Natural killer cell (primary cell): ENCODE measurements around the gene TBX4. TPM values are rescaled to one million over a fixed set of nuclear protein-coding genes. Genes with fewer than 3 reads are reported as not detected.

Source experiments
- ATAC-seq, 3 donors: fragments of 150-1000 bp in 2 of 3; fragments of 200-7000 bp in 1 of 3; cut with Tn5 transposase; 1 replicate in 1 of 3; 2 replicates in 2 of 3; pipeline ENCODE4 v1.10.0; 2021; ENCODE audit warnings: mild to moderate bottlenecking in 2 of 3, moderate library complexity in 2 of 3
- DNase-seq, 2 donors: peaks; one replicate each; pipeline versions ENCODE4 v3.0.0 to v3.0.0-alpha.2; 2013 to 2021; ENCODE audit warnings: mixed read lengths in 1 of 2
- H3K27ac ChIP-seq: one replicate; pipeline ENCODE4 v1.5.1; 2013; ENCODE audit warnings: mild to moderate bottlenecking, low read length
- H3K27me3 ChIP-seq: one replicate; pipeline ENCODE4 v1.6.1; 2013; ENCODE audit warnings: low read length; ENCODE audit not compliant: control insufficient read depth, insufficient read depth
- H3K36me3 ChIP-seq: one replicate; pipeline ENCODE4 v1.6.1; 2013; ENCODE audit warnings: low read length; ENCODE audit not compliant: control insufficient read depth, insufficient read depth
- H3K4me1 ChIP-seq: one replicate; pipeline ENCODE4 v1.6.1; 2013; ENCODE audit warnings: low read length; ENCODE audit not compliant: control insufficient read depth, insufficient read depth
- H3K4me3 ChIP-seq: one replicate; pipeline ENCODE4 v1.5.1; 2013; ENCODE audit warnings: low read length
- H3K9me3 ChIP-seq: one replicate; pipeline ENCODE4 v1.6.1; 2013; ENCODE audit warnings: low read length; ENCODE audit not compliant: control insufficient read depth, insufficient read depth
- H3K27ac Mint-ChIP-seq, 2 donors: one replicate each; pipeline ENCODE4 v1.8.0; 2022; ENCODE audit warnings: mild to moderate bottlenecking in 2 of 2, mixed read lengths in 2 of 2, moderate library complexity in 1 of 2
- H3K27me3 Mint-ChIP-seq, 2 donors: one replicate each; pipeline ENCODE4 v1.8.0; 2022; ENCODE audit warnings: low read depth in 2 of 2, mixed read lengths in 2 of 2
- H3K36me3 Mint-ChIP-seq: one replicate; pipeline ENCODE4 v1.8.0; 2022; ENCODE audit warnings: mixed read lengths
- H3K4me1 Mint-ChIP-seq, 2 donors: one replicate each; pipeline ENCODE4 v1.8.0; 2022; ENCODE audit warnings: mixed read lengths in 2 of 2
- H3K4me3 Mint-ChIP-seq: one replicate; pipeline ENCODE4 v1.8.0; 2022; ENCODE audit warnings: mild to moderate bottlenecking, moderate library complexity, mixed read lengths
- H3K9me3 Mint-ChIP-seq, 2 donors: one replicate each; pipeline ENCODE4 v1.8.0; 2022; ENCODE audit warnings: mixed read lengths in 2 of 2
- CTCF ChIP-seq: fragments of 200-600 bp; IDR thresholded peaks from one replicate; pipeline ENCODE4 v1.8.0; 2022; ENCODE audit warnings: antibody characterized with exemption
- WGBS: methylation state at CpG from one replicate; pipeline ENCODE4 v1.1.7; 2013; ENCODE audit warnings: missing lambda C conversion rate; ENCODE audit not compliant: insufficient coverage; 5-methylcytosine and 5-hydroxymethylcytosine counted together
- intact Hi-C: fragments of 100-400 bp; cut with micrococcal nuclease; formaldehyde crosslinking; loops from one replicate; pipeline ENCODE4 v1.14.2; 2022
- total RNA-seq, 4 donors: library from RNA; stranded (reverse); fragments of 120-200 nt in 1 of 4; gene quantifications; one replicate each; pipeline versions ENCODE4 v1.2.3 to v1.2.4, GENCODE V29; 2013 to 2022

The TBX4 gene
- total RNA-seq, 3 donors from 2014 or later (not counting 1 experiment from before 2014, with no cell fraction given) = not detected

- WGBS = 82% methylated on average over 8 of the region's 8 CpGs
- H3K27me3 Mint-ChIP-seq = peaks cover 0 to 6% of the 10 kb centered on the region in 2 donors
- ATAC-seq (no peak), DNase-seq (no peak)
- no peaks in the 10 kb centered on the region for H3K36me3 Mint-ChIP-seq
- Histone ChIP-seq H3K27ac (no peak overlapping the region), H3K4me3 (no peak overlapping the region), H3K9me3 (no peaks in the 10 kb centered on the region), H3K27me3 (no peaks in the 10 kb centered on the region), H3K36me3 (no peaks in the 10 kb centered on the region), H3K4me1 (no peaks in the 10 kb centered on the region)
- H3K9me3 Mint-ChIP-seq = no peaks in the 10 kb centered on the region
- no peak overlapping the region for H3K4me3 Mint-ChIP-seq
- no peaks in the 10 kb centered on the region for H3K4me1 Mint-ChIP-seq
- H3K27ac Mint-ChIP-seq = no peak overlapping the region
- TF ChIP-seq CTCF = no peak
- intact Hi-C loops = no loop called here
These were observed 33.0 kb downstream of the TBX4 start for GRCh38 chr17:61485067-61485775.

- intact Hi-C loops = no loop called here
- no peaks in the 10 kb centered on the region for H3K4me1 ChIP-seq
- no peak for TF ChIP-seq CTCF
- DNase-seq (no peak), ATAC-seq (no peak)
- WGBS = 80% methylated on average over 22 of the region's 22 CpGs
- H3K27me3 ChIP-seq = no peaks in the 10 kb centered on the region
- Mint-ChIP-seq H3K27ac (no peak overlapping the region), H3K9me3 (no peaks in the 10 kb centered on the region), H3K4me1 (no peaks in the 10 kb centered on the region), H3K4me3 (no peak overlapping the region), H3K36me3 (no peaks in the 10 kb centered on the region), H3K27me3 (peaks cover 0 to 4% of the 10 kb centered on the region in 2 donors)
- H3K27ac ChIP-seq = no peak overlapping the region
- no peaks in the 10 kb centered on the region for H3K36me3 ChIP-seq
- H3K9me3 ChIP-seq = no peaks in the 10 kb centered on the region
- H3K4me3 ChIP-seq = no peak overlapping the region
These were observed 34.2 kb downstream of the TBX4 start for GRCh38 chr17:61486135-61487120.

GRCh38 chr17:61487161-61487988 is 35.2 kb downstream of the TBX4 start:
- ATAC-seq = no peak
- Histone ChIP-seq H3K27me3 (no peaks in the 10 kb centered on the region), H3K9me3 (no peaks in the 10 kb centered on the region), H3K36me3 (no peaks in the 10 kb centered on the region), H3K4me3 (no peak overlapping the region), H3K27ac (no peak overlapping the region), H3K4me1 (no peaks in the 10 kb centered on the region)
- WGBS = 92% methylated on average over 28 of the region's 28 CpGs
- no peak for DNase-seq
- Mint-ChIP-seq H3K4me3 (no peak overlapping the region), H3K9me3 (no peaks in the 10 kb centered on the region), H3K27me3 (peaks cover 0 to 4% of the 10 kb centered on the region in 2 donors), H3K36me3 (no peaks in the 10 kb centered on the region), H3K4me1 (no peaks in the 10 kb centered on the region), H3K27ac (no peak overlapping the region)
- intact Hi-C loops = no loop called here
- no peak for TF ChIP-seq CTCF
